ACHN (cell line): ENCODE measurements around the gene CPVL.
A peak's percentile ranks its signal among the peaks of the same experiment; 100 is the strongest.

Experiments
- DNase-seq: peaks from one replicate; pipeline ENCODE4 v3.0.0-alpha.2; 2015
- in situ Hi-C: cut with HindIII; loops from 2 replicates; pipeline ENCODE4 v1.10.0; 2017; ENCODE audit warnings: low sequenced_read_pairs, low pct_ligation_motif_present, low pct_unique_long_range_greater_than_20kb

Gene CPVL

DNA sequence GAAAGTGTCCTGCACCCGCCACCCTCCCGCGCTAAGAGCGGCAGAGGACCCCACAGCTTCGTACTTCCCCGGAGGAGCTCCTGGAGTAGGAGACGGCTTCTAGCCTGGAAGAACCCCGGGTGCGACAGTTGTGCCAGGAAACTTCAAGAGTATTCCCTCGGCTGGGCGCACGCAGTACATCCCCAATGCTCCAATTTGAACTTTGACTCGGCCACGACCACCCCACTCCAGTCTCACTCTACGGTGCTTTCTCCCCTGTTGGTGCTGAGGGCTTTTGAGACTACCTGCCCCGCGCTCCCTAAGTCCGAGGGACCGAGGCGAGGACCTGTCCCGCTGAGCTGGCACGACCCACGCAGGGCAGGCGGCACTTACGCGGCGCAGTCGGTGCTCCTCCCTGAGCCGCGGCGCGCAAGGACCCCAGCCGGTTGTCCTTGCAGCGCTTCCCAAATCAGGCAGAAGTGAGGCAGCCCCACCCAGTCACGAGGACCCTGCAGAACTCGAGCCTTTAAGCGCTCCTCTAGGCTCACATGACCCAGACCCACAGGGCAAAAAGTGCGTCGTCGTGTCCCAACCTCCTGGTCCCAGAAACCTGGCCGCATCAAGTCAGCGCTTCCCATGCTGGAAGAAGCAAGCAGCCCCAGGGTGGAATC lies at the start of gene CPVL:
Gene CPVL (minus strand): TSS at position 481 of the 650 bp plus-strand sequence. CDS start 25,476 bp downstream, outside the sequence.
- no peak for DNase-seq
- in situ Hi-C loops = no loop called here

DNA sequence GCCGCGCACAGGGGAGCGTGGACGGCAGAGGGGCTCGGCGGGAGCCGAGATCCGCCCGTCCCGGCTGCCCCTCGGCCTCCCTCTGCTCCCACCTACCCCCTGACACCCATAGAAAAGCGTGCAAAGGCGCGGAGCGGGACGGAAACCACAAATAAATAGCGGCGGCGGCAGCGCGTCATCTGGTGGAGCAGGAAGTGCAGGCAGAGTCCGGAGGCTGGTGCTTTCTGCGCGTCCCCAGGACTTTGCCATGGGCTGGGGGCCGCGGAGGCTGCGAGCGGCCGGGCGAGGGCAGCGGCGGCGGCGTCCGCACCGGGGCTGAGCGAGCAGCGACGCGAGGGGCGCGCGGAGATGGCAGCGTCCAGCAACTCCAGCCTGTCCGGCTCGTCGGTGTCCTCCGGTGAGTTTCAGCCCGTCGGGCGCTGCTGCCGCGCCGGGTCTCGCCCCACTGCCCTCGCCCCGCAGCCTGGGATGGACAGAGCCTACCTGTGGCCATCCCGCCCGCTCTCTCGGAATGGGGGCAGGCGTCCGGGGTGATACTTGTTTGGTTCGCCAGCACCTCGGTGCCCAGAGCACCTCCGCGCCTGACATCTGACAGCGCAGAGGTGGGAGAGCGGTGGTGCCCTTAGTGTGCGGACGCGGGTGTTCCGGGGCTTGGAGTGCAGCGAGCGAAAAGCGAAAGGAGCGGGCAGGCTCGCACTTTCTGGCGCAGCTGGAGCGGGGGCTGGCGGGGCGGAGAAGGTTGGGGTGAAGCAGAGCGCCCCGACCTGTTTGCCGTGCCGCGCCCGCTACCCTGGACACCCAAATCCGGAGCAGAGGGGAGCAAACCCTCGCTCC lies 48.5 kb upstream of the CPVL start, which contains the start of gene CHN2:
Gene CHN2 (plus strand): TSS at position 182 of the 834 bp plus-strand sequence.
- in situ Hi-C loops = no loop called here

GRCh38 chr7:29194206-29194593 lies 47.9 kb upstream of the CPVL start:
- DNase-seq = no peak
- in situ Hi-C loops = no loop called here

More for the DNA sequence above, 48.5 kb upstream of the CPVL start, which contains the start of gene CHN2:
- DNase-seq = peak; percentile 27

GRCh38 chr7:29193316-29194205 lies 47.2 kb upstream of the CPVL start:
- no peak for DNase-seq

DNA sequence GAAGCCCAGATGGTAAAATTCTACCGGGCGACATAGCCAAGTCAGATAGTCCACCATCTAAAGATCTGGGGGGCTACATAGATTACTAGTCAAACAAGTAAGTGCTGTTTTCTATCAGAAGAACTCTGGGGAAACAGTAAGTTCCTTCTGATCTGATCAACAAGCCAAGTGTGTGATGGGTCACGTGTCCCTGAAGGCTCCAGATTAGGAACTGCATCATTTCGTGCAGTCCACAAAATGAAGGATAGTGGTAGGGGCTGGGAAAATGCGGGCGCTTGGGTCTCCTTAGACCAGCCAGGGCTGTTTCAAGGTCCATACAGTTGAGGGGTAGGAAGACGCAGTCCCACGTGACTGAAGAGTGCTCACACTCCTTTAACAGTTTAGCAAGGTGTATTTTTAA lies 46.5 kb upstream of the CPVL start:
- DNase-seq = no peak
- in situ Hi-C loops = no loop called here

More at GRCh38 chr7:29193316-29194205, 47.2 kb upstream of the CPVL start:
- in situ Hi-C loops = no loop called here

DNA sequence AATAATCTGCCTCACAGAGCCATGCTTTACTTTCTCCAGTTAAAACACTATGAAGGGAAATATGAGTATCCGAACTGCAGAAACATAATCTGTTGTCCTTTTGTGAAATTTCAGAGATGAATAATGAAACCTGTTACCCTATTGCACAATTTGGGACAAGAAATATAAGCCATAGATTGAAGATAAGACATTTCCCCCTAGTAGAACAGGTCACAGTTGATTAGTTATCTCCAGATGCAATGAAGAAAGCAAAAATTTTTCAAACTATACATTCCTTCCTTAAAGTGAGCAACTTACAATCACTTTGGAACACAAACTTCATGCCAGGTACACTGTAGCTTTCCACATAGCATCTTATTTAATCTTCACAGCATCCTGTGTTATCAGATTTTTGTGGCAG lies 46.0 kb upstream of the CPVL start:
- in situ Hi-C loops = no loop called here
- no peak for DNase-seq

- in situ Hi-C loops = no loop called here
- no peak for DNase-seq
Measured at GRCh38 chr7:29190349-29191045, 44.2 kb upstream of the CPVL start.

DNA sequence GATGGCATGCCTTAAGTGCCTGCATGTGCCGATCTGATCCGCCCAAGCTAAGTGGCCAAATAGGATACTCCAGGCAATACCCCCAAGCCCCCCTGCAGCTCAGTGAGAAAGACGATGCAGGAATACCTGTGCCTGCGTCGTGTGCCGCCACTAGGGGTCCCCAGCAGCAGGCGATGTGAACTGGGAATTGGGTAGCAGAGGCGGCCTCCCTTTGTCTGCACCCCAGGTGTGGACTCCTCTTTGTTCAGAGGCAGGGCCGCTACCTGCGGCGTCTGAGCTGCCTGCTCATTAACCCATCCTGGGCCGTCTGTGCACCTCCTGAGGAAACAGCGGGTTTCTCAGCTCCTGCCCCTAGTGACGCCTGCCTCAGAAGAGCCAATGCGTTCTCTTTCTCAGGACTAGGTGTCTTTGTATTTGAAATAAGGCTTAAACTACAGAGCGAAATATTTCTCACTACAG lies 43.4 kb upstream of the CPVL start:
- in situ Hi-C loops = no loop called here
- peak; percentile 55 for DNase-seq

DNA sequence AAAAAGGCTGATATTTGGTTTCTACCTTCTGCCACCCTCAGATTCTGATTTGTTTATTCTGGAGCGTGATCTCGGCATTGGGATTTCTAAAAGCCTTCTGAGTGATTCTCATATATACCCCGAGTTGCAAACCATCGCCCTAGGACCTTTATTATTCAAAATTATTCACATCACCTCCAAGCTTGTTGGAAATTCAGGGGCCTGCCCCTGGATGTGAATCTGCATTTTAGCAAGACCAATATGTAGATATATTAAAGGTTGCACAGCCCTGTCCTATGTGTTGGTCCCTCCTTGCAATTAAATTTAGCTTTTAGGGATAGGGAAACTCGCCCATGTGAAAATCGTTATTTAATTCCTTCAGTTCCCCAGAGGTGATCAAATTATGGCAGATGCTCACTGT lies 39.3 kb upstream of the CPVL start:
- in situ Hi-C loops = no loop called here
- DNase-seq = no peak

- DNase-seq = no peak
- in situ Hi-C loops = no loop called here
Measured at GRCh38 chr7:29184599-29184998, 38.3 kb upstream of the CPVL start.

DNA sequence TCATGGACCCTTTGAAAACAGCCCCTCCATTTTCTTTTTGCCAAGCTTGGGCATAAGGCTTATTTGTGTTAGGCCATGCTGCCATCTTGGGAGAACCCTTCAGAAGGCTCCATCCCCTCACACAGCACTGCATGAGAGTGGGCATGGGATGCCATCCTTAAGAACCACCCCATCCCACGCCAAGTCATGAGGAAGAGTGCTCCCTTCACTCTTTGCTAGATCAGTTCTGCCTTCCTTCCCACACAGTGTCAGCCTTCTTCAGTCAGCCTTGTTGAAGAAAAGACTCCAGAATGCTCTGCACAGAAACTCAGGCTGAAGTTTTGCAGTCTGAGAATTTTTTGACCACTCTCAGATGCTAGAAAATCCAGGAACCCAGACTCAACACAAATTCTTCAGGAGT lies 32.8 kb upstream of the CPVL start:
- no peak for DNase-seq
- in situ Hi-C loops = no loop called here

DNA sequence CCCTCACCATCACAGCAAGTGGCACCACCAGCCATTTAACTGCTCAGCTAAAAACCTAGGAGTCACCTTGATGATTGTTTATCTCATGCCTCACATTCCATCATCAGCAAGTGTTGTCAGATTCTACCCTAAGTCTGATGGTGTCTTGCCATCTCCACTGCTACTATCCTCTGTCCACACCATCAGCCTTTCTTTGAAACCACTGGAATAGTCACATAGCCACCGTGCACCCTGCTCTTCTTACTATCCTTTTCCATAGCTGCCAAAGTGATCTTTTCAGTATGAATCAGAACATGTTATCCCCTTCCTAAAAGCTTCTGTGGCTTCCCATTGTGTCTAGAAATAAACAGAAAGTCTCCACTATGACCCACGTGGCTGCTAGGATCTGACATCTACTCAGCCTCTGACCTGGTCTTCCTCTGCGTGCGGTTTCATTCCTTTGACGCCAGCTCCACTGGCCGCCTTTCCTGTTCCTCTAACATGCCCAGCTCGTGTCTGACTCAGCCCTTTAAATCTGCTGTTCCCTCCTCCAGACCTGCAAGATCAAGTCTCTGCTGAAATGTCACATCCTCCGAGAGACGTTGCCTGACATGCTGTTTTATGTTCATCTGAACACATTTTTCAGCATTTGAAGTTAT lies 31.7 kb upstream of the CPVL start:
- no peak for DNase-seq
- in situ Hi-C loops = no loop called here

GRCh38 chr7:29173458-29173857 lies 27.1 kb upstream of the CPVL start:
- in situ Hi-C loops = no loop called here

GRCh38 chr7:29170781-29171180 lies 24.4 kb upstream of the CPVL start:
- no peak for DNase-seq
- in situ Hi-C loops = no loop called here

More at GRCh38 chr7:29173458-29173857, 27.1 kb upstream of the CPVL start:
- no peak for DNase-seq

- no peak for DNase-seq
- in situ Hi-C loops = no loop called here
Measured at GRCh38 chr7:29167721-29168120, 21.4 kb upstream of the CPVL start.

DNA sequence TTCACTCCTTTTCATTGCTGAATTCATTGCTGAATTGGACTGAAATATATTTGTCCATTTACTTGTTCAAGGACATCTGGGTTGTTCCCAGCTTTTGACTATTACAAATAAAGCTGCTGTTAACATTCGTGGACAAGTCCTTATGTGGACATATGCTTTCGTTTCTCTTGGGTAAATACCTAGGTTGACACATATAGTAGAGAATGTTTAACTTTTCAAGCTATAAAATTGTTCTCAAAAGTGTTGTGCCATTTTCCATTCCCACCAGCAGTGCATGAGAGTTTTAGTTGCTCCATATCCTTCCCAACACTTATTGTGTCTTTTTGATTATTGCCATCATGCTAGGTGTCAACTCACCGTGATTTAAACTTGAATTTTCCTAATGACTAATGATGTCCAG lies 17.5 kb upstream of the CPVL start:
- in situ Hi-C loops = no loop called here
- DNase-seq = no peak

DNA sequence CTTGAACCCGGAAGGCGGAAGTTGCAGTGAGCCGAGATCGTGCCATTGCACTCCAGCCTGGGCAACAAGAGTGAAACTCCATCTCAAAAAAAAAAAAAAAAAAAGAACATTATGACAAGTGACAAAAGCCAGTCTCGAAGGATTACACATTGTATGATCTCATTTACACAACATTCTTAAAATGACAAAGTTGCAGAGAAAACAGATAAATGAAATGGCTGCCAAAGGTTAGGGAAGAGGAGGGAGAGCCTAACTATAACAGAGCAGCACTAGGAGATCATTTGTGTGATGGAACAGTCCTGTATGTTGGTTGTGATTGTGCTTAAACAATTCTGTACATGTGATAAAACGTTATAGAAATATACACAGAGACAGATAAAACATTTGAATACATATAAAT lies 16.2 kb upstream of the CPVL start:
- in situ Hi-C loops = no loop called here
- DNase-seq = no peak

DNA sequence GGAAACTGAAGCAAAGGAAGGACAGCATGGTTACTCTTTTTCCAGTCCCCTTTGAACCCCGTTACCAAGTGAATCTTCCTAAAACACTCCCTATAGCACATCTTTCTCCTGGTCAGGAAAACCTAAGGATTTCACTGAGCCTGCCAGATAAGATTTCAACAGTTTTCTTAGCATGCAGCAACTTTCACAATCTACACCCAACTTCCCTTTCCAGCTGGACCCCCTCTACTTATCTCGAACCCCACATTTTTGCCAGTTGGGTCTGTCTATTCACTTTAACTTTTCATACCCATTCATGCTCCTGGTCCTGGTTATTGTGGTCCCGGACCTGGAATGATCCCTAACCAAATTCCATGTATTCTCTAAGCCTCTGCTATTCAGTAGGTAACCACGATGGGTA lies 14.9 kb upstream of the CPVL start:
- no peak for DNase-seq
- in situ Hi-C loops = no loop called here
